ENCODE measurements around the gene CUX1.
A peak's percentile ranks its signal among the peaks of the same experiment; 100 is the strongest.

CUX1 gene

DNA sequence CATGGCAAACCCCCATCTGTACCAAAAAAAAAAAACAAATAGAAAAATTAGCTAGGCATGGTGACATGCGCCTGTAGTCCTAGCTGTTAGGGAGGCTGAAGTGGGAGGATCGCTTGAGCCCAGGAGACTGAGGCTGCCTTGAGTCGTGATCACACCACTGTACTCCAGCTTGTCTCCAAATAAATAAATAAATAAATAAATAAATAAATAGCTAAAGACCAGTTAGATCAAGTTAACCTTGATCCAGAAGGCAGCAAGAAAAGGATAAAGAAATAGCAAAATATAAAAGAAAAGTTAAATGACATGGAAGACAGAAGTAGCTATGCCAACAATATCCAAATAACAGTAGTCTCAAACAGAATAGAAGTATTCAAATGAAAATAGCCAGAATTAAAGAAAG lies 337.0 kb downstream of the CUX1 start (continued):
- TF ChIP-seq, protein P1, sequence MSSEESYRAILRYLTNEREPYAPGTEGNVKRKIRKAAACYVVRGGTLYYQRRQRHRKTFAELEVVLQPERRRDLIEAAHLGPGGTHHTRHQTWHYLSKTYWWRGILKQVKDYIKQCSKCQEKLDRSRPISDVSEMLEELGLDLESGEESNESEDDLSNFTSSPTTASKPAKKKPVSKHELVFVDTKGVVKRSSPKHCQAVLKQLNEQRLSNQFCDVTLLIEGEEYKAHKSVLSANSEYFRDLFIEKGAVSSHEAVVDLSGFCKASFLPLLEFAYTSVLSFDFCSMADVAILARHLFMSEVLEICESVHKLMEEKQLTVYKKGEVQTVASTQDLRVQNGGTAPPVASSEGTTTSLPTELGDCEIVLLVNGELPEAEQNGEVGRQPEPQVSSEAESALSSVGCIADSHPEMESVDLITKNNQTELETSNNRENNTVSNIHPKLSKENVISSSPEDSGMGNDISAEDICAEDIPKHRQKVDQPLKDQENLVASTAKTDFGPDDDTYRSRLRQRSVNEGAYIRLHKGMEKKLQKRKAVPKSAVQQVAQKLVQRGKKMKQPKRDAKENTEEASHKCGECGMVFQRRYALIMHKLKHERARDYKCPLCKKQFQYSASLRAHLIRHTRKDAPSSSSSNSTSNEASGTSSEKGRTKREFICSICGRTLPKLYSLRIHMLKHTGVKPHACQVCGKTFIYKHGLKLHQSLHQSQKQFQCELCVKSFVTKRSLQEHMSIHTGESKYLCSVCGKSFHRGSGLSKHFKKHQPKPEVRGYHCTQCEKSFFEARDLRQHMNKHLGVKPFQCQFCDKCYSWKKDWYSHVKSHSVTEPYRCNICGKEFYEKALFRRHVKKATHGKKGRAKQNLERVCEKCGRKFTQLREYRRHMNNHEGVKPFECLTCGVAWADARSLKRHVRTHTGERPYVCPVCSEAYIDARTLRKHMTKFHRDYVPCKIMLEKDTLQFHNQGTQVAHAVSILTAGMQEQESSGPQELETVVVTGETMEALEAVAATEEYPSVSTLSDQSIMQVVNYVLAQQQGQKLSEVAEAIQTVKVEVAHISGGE (tag by site-specific recombination; conservative IDR thresholded peaks at IDR 0.05; ENCODE audit: low read depth) = no peak; the same call in 1 of the 2 replicates
- TF ChIP-seq ZNF530 (tag by site-specific recombination; IDR thresholded peaks at IDR 0.05; ENCODE audit: low read depth) (no peak), ZNF394 (tag by site-specific recombination; IDR thresholded peaks at IDR 0.05; ENCODE audit: borderline replicate concordance) (peak; percentile 42; the same call in 1 of the 2 replicates), ZNF132 (tag by site-specific recombination; IDR thresholded peaks at IDR 0.05; ENCODE audit: borderline replicate concordance) (no peak), ZNF426 (tag by site-specific recombination; IDR thresholded peaks at IDR 0.05) (peak; percentile 32)

DNA sequence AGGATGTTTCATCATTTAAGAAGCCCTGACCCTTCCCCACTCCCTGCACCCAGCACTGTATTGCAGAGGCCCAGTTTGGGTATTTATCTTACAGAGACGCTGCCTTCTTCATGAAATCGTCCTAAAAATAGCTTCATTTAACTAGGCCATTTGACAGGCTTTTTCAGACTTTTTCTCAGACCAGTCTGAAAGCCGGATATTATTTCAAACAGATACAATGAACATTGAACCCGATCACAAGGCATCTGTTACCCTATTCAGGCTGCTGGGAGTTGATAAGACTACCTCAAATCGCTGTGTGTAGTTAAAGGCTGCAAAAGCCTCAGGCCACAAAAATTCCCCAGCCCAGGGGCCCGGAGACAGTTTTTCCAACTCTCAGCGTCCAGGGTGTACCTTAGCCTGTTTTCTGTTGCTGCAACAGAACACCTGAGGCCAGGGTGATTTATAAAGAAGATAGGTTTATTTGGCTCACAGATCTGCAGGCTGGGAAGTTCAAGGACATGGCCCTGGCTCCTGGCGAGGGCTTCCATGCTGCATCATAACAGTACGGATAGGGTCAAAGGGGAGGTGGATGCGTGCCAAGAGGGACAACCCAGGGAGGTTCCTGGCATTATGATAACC lies 338.5 kb downstream of the CUX1 start:
- no peak overlapping the region for H3K27ac ChIP-seq (ENCODE audit: extremely low read depth, low read depth, low read length)
- CTCF ChIA-PET = no interaction called here
- POLR2A ChIA-PET = no interaction called here
- TF ChIP-seq ZNF174 (tag by site-specific recombination; IDR thresholded peaks at IDR 0.05) (no peak), GLIS2 (tag by site-specific recombination; IDR thresholded peaks at IDR 0.05) (no peak), ZNF10 (tag by site-specific recombination; IDR thresholded peaks at IDR 0.05) (no peak), ZSCAN16 (tag by site-specific recombination; IDR thresholded peaks at IDR 0.05) (no peak), MZF1 (tag by site-specific recombination; IDR thresholded peaks at IDR 0.05; ENCODE audit: borderline replicate concordance) (no peak), ZNF404 (tag by site-specific recombination; IDR thresholded peaks at IDR 0.05) (no peak), YY1 (tag by site-specific recombination; IDR thresholded peaks at IDR 0.05) (no peak), ZNF843 (tag by site-specific recombination; IDR thresholded peaks at IDR 0.05) (no peak), ZXDB (tag by site-specific recombination; IDR thresholded peaks at IDR 0.05) (no peak), MEIS1 (CRISPR knock-in tag; IDR thresholded peaks at IDR 0.05; ENCODE audit: borderline replicate concordance) (no peak), ZNF558 (tag by site-specific recombination; IDR thresholded peaks at IDR 0.05) (no peak), ZSCAN30 (tag by site-specific recombination; IDR thresholded peaks at IDR 0.05) (no peak)
- TF ChIP-seq, protein P2, sequence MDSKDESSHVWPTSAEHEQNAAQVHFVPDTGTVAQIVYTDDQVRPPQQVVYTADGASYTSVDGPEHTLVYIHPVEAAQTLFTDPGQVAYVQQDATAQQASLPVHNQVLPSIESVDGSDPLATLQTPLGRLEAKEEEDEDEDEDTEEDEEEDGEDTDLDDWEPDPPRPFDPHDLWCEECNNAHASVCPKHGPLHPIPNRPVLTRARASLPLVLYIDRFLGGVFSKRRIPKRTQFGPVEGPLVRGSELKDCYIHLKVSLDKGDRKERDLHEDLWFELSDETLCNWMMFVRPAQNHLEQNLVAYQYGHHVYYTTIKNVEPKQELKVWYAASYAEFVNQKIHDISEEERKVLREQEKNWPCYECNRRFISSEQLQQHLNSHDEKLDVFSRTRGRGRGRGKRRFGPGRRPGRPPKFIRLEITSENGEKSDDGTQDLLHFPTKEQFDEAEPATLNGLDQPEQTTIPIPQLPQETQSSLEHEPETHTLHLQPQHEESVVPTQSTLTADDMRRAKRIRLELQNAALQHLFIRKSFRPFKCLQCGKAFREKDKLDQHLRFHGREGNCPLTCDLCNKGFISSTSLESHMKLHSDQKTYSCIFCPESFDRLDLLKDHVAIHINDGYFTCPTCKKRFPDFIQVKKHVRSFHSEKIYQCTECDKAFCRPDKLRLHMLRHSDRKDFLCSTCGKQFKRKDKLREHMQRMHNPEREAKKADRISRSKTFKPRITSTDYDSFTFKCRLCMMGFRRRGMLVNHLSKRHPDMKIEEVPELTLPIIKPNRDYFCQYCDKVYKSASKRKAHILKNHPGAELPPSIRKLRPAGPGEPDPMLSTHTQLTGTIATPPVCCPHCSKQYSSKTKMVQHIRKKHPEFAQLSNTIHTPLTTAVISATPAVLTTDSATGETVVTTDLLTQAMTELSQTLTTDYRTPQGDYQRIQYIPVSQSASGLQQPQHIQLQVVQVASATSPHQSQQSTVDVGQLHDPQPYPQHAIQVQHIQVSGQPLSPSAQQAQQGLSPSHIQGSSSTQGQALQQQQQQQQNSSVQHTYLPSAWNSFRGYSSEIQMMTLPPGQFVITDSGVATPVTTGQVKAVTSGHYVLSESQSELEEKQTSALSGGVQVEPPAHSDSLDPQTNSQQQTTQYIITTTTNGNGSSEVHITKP (tag by site-specific recombination; IDR thresholded peaks at IDR 0.05) = no peak
- TF ChIP-seq, protein P3, sequence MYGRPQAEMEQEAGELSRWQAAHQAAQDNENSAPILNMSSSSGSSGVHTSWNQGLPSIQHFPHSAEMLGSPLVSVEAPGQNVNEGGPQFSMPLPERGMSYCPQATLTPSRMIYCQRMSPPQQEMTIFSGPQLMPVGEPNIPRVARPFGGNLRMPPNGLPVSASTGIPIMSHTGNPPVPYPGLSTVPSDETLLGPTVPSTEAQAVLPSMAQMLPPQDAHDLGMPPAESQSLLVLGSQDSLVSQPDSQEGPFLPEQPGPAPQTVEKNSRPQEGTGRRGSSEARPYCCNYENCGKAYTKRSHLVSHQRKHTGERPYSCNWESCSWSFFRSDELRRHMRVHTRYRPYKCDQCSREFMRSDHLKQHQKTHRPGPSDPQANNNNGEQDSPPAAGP (tag by site-specific recombination; IDR thresholded peaks at IDR 0.05) = no peak
- TF ChIP-seq, protein P4, sequence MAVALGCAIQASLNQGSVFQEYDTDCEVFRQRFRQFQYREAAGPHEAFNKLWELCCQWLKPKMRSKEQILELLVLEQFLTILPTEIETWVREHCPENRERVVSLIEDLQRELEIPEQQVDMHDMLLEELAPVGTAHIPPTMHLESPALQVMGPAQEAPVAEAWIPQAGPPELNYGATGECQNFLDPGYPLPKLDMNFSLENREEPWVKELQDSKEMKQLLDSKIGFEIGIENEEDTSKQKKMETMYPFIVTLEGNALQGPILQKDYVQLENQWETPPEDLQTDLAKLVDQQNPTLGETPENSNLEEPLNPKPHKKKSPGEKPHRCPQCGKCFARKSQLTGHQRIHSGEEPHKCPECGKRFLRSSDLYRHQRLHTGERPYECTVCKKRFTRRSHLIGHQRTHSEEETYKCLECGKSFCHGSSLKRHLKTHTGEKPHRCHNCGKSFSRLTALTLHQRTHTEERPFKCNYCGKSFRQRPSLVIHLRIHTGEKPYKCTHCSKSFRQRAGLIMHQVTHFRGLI (tag by site-specific recombination; IDR thresholded peaks at IDR 0.05) = no peak
- TF ChIP-seq, protein P5, sequence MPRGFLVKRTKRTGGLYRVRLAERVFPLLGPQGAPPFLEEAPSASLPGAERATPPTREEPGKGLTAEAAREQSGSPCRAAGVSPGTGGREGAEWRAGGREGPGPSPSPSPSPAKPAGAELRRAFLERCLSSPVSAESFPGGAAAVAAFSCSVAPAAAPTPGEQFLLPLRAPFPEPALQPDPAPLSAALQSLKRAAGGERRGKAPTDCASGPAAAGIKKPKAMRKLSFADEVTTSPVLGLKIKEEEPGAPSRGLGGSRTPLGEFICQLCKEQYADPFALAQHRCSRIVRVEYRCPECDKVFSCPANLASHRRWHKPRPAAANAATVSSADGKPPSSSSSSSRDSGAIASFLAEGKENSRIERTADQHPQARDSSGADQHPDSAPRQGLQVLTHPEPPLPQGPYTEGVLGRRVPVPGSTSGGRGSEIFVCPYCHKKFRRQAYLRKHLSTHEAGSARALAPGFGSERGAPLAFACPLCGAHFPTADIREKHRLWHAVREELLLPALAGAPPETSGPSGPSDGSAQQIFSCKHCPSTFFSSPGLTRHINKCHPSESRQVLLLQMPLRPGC (tag by site-specific recombination; IDR thresholded peaks at IDR 0.05) = no peak
- TF ChIP-seq, protein P6, sequence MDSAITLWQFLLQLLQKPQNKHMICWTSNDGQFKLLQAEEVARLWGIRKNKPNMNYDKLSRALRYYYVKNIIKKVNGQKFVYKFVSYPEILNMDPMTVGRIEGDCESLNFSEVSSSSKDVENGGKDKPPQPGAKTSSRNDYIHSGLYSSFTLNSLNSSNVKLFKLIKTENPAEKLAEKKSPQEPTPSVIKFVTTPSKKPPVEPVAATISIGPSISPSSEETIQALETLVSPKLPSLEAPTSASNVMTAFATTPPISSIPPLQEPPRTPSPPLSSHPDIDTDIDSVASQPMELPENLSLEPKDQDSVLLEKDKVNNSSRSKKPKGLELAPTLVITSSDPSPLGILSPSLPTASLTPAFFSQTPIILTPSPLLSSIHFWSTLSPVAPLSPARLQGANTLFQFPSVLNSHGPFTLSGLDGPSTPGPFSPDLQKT (IDR thresholded peaks at IDR 0.05; ENCODE audit: borderline replicate concordance, low read depth, low read length) = no peak

More for the DNA sequence above, 338.5 kb downstream of the CUX1 start:
- H3K4me3 ChIP-seq (ENCODE audit: low read depth, low read length) = no peak overlapping the region
- no peaks in the 10 kb centered on the region for H3K9me3 ChIP-seq (ENCODE audit: control insufficient read depth, insufficient read depth, low read depth, low read length)
- no peaks in the 10 kb centered on the region; the same call in 1 of the 2 replicates for H3K4me1 ChIP-seq (ENCODE audit: control insufficient read depth, insufficient read depth, low read length)
- H3K36me3 ChIP-seq (ENCODE audit: control insufficient read depth in 2 of 2, insufficient read depth in 1 of 2, low read length in 2 of 2) = peaks cover 0 to 4% of the 10 kb centered on the region in 2 experiments; a peak in 1 of 3 replicates
